CD4-positive, alpha-beta memory T cell (primary cell): ENCODE measurements around the gene MED9. TPM values are rescaled to one million over a fixed set of nuclear protein-coding genes. Genes with fewer than 3 reads are reported as not detected.
"Not testable (repeated sequence)": the region's sequence is repeated elsewhere in the genome, so short reads cannot be mapped to it uniquely, and the experiment has no call there.

Source experiments
- CTCF ChIA-PET: fragments of 350-600 bp; sonication (Branson Sonifier 250); formaldehyde crosslinking; loops from one replicate; lab custom pipeline; 2021; ENCODE audit warnings: inconsistent platforms; ENCODE audit not compliant: partially characterized antibody; lab: Charles Lee
- POLR2A ChIA-PET: fragments of 350-600 bp; sonication (Branson Sonifier 250); formaldehyde crosslinking; loops from one replicate; lab custom pipeline; 2021; ENCODE audit not compliant: partially characterized antibody; lab: Charles Lee
- DNase-seq, 5 donors: peaks; one replicate each; pipeline versions ENCODE4 v3.0.0 to v3.0.0-alpha.2; 2020 to 2022; ENCODE audit warnings: mixed read lengths in 1 of 5
- H3K27ac ChIP-seq: one replicate; pipeline ENCODE4 v1.7.0; 2013; ENCODE audit warnings: low read depth, low read length
- H3K27me3 ChIP-seq: 2 replicates; pipeline ENCODE4 v1.7.0; 2013; ENCODE audit warnings: mild to moderate bottlenecking, low read length, moderate library complexity; ENCODE audit not compliant: insufficient read depth
- H3K36me3 ChIP-seq: 2 replicates; pipeline ENCODE4 v1.7.0; 2013; ENCODE audit warnings: mild to moderate bottlenecking, low read length, moderate library complexity; ENCODE audit not compliant: insufficient read depth
- H3K4me1 ChIP-seq: 2 replicates; pipeline ENCODE4 v1.7.0; 2013; ENCODE audit warnings: mild to moderate bottlenecking, low read length, moderate library complexity; ENCODE audit not compliant: insufficient read depth
- H3K4me3 ChIP-seq, 2 donors: one replicate each; pipeline ENCODE4 v1.7.0; 2013; ENCODE audit warnings: low read length in 2 of 2, mild to moderate bottlenecking in 1 of 2
- H3K9me3 ChIP-seq, 2 donors: one replicate each; pipeline ENCODE4 v1.7.0; 2013; ENCODE audit warnings: low read length in 2 of 2, control low read depth in 1 of 2; ENCODE audit not compliant: control insufficient read depth in 1 of 2
- H3K27ac Mint-ChIP-seq, 7 donors: one replicate each; pipeline ENCODE4 v1.8.0; 2020 to 2021; ENCODE audit warnings: mixed read lengths in 7 of 7, mild to moderate bottlenecking in 6 of 7, inconsistent platforms in 3 of 7, moderate library complexity in 3 of 7
- H3K27me3 Mint-ChIP-seq, 2 donors: one replicate each; pipeline ENCODE4 v1.8.0; 2020 to 2021; ENCODE audit warnings: mixed read lengths in 2 of 2
- H3K36me3 Mint-ChIP-seq, 2 donors: one replicate each; pipeline ENCODE4 v1.8.0; 2020 to 2021; ENCODE audit warnings: mixed read lengths in 2 of 2, inconsistent platforms in 1 of 2, mild to moderate bottlenecking in 1 of 2
- H3K4me1 Mint-ChIP-seq, 4 donors: one replicate each; pipeline ENCODE4 v1.8.0; 2020 to 2021; ENCODE audit warnings: mixed read lengths in 4 of 4, mild to moderate bottlenecking in 1 of 4
- H3K4me3 Mint-ChIP-seq, 8 donors: one replicate each; pipeline ENCODE4 v1.8.0; 2020 to 2021; ENCODE audit warnings: mixed read lengths in 8 of 8, mild to moderate bottlenecking in 7 of 8, moderate library complexity in 6 of 8, inconsistent platforms in 3 of 8
- H3K9me3 Mint-ChIP-seq, 8 donors: one replicate each; pipeline ENCODE4 v1.8.0; 2020 to 2021; ENCODE audit warnings: mixed read lengths in 8 of 8, mild to moderate bottlenecking in 5 of 8, inconsistent platforms in 3 of 8, moderate library complexity in 1 of 8
- intact Hi-C: fragments of 100-400 bp; cut with micrococcal nuclease; formaldehyde crosslinking; loops from one replicate; pipeline ENCODE4 v1.15.1; 2023
- polyA plus RNA-seq, 2 donors: library from polyadenylated mRNA; unstranded; fragments of 300-500 nt; fragmentation: Illumina TruSeq; gene quantifications; one replicate each; pipeline ENCODE4 v1.2.3, GENCODE V29; 2021
- total RNA-seq, 2 experiments: library from RNA; stranded (reverse); gene quantifications; one replicate each; pipeline ENCODE4 v1.2.3, GENCODE V29; 2021

MED9 gene
- total and polyA plus RNA-seq, 4 experiments from 2014 or later: 9.3 to 18.9 (median 16.9) TPM

- H3K4me3 ChIP-seq, POLR2A ChIA-PET, H3K27ac ChIP-seq, H3K27me3 ChIP-seq, H3K9me3 ChIP-seq, H3K27ac Mint-ChIP-seq, H3K4me1 Mint-ChIP-seq, H3K4me3 Mint-ChIP-seq, intact Hi-C loops, DNase-seq, CTCF ChIA-PET, H3K9me3 Mint-ChIP-seq, H3K36me3 Mint-ChIP-seq, H3K4me1 ChIP-seq, H3K36me3 ChIP-seq: not testable (repeated sequence)
- H3K27me3 Mint-ChIP-seq: peaks cover 17 to 24% of the 10 kb centered on the region in 2 donors
Observed at GRCh38 chr17:17465878-17466277, 10.9 kb upstream of the MED9 start.

- intact Hi-C loops: no loop called here
- H3K36me3 Mint-ChIP-seq: no peaks in the 10 kb centered on the region
Observed at GRCh38 chr17:17466511-17466910, 10.3 kb upstream of the MED9 start.

GRCh38 chr17:17467016-17467415 is 9.8 kb upstream of the MED9 start:
- no peak for DNase-seq
- peaks cover 23 to 31% of the 10 kb centered on the region in 2 donors for H3K27me3 Mint-ChIP-seq
- no peak overlapping the region for H3K27ac ChIP-seq
- H3K4me3 Mint-ChIP-seq: no peak overlapping the region
- no peaks in the 10 kb centered on the region for H3K4me1 Mint-ChIP-seq
- H3K9me3 Mint-ChIP-seq: no peaks in the 10 kb centered on the region
- ChIA-PET CTCF (interaction anchor here (0.7 to 1.4 kb wide), 2 partner anchors 30 to 107 kb away, joined by 3 to 5 read pairs; partner anchors contain the start of gene RASD1), POLR2A (no interaction called here)
- intact Hi-C loops: no loop called here
- H3K9me3 ChIP-seq: no peaks in the 10 kb centered on the region
- no peaks in the 10 kb centered on the region for H3K36me3 ChIP-seq
- H3K4me3 ChIP-seq: no peak overlapping the region
- no peaks in the 10 kb centered on the region for H3K27me3 ChIP-seq
- no peaks in the 10 kb centered on the region for H3K4me1 ChIP-seq
- H3K36me3 Mint-ChIP-seq: no peaks in the 10 kb centered on the region
- no peak overlapping the region for H3K27ac Mint-ChIP-seq

More at GRCh38 chr17:17466511-17466910, 10.3 kb upstream of the MED9 start:
- Histone ChIP-seq H3K27ac (no peak overlapping the region), H3K4me1 (no peaks in the 10 kb centered on the region), H3K36me3 (no peaks in the 10 kb centered on the region), H3K4me3 (no peak overlapping the region), H3K27me3 (no peaks in the 10 kb centered on the region), H3K9me3 (no peaks in the 10 kb centered on the region)
- POLR2A ChIA-PET: no interaction called here
- no peaks in the 10 kb centered on the region for H3K9me3 Mint-ChIP-seq
- H3K27me3 Mint-ChIP-seq: peaks cover 23 to 29% of the 10 kb centered on the region in 2 donors
- DNase-seq: no peak
- no peaks in the 10 kb centered on the region for H3K4me1 Mint-ChIP-seq
- H3K4me3 Mint-ChIP-seq: no peak overlapping the region
- CTCF ChIA-PET: interaction anchor here (0.7 to 1.4 kb wide), 2 partner anchors 30 to 107 kb away, joined by 3 to 5 read pairs; partner anchors contain the start of gene RASD1
- H3K27ac Mint-ChIP-seq: no peak overlapping the region

GRCh38 chr17:17467720-17468119 is 9.1 kb upstream of the MED9 start:
- Mint-ChIP-seq H3K36me3 (no peaks in the 10 kb centered on the region), H3K27me3 (peaks cover 23 to 36% of the 10 kb centered on the region in 2 donors), H3K9me3 (no peaks in the 10 kb centered on the region), H3K4me3 (no peak overlapping the region), H3K27ac (no peak overlapping the region), H3K4me1 (no peaks in the 10 kb centered on the region)
- no peaks in the 10 kb centered on the region for H3K9me3 ChIP-seq
- no peaks in the 10 kb centered on the region for H3K36me3 ChIP-seq
- no peaks in the 10 kb centered on the region for H3K4me1 ChIP-seq
- no peak overlapping the region for H3K27ac ChIP-seq
- DNase-seq: no peak
- H3K27me3 ChIP-seq: no peaks in the 10 kb centered on the region
- POLR2A ChIA-PET: no interaction called here
- intact Hi-C loops: no loop called here
- CTCF ChIA-PET: interaction anchor here (1.4 kb wide), 1 partner anchor 29 kb away, joined by 5 read pairs; the partner anchor contains the start of gene RASD1
- no peak overlapping the region for H3K4me3 ChIP-seq

GRCh38 chr17:17468217-17469010 is 8.4 kb upstream of the MED9 start:
- Histone ChIP-seq H3K4me1 (no peaks in the 10 kb centered on the region), H3K27ac (no peak overlapping the region), H3K4me3 (no peak overlapping the region), H3K9me3 (no peaks in the 10 kb centered on the region), H3K36me3 (no peaks in the 10 kb centered on the region), H3K27me3 (no peaks in the 10 kb centered on the region)
- no peaks in the 10 kb centered on the region for H3K9me3 Mint-ChIP-seq
- no peak for DNase-seq
- H3K4me1 Mint-ChIP-seq: no peaks in the 10 kb centered on the region
- no peak overlapping the region for H3K27ac Mint-ChIP-seq
- CTCF ChIA-PET: no interaction called here
- no peaks in the 10 kb centered on the region for H3K36me3 Mint-ChIP-seq
- POLR2A ChIA-PET: no interaction called here
- intact Hi-C loops: no loop called here
- H3K27me3 Mint-ChIP-seq: peaks cover 26 to 43% of the 10 kb centered on the region in 2 donors
- H3K4me3 Mint-ChIP-seq: no peak overlapping the region

GRCh38 chr17:17469358-17469757 is 7.4 kb upstream of the MED9 start:
- POLR2A ChIA-PET: no interaction called here
- Histone ChIP-seq H3K9me3 (no peaks in the 10 kb centered on the region), H3K27ac (no peak overlapping the region), H3K4me3 (no peak overlapping the region), H3K4me1 (no peaks in the 10 kb centered on the region), H3K36me3 (no peaks in the 10 kb centered on the region), H3K27me3 (no peaks in the 10 kb centered on the region)
- Mint-ChIP-seq H3K4me1 (no peaks in the 10 kb centered on the region), H3K9me3 (no peaks in the 10 kb centered on the region), H3K27me3 (peaks cover 24 to 40% of the 10 kb centered on the region in 2 donors), H3K4me3 (no peak overlapping the region), H3K27ac (no peak overlapping the region), H3K36me3 (no peaks in the 10 kb centered on the region)
- intact Hi-C loops: no loop called here
- CTCF ChIA-PET: no interaction called here
- DNase-seq: no peak

- H3K36me3 ChIP-seq: no peaks in the 10 kb centered on the region
- H3K27ac Mint-ChIP-seq: no peak overlapping the region
- no peak overlapping the region for H3K4me3 Mint-ChIP-seq
- H3K27ac ChIP-seq: no peak overlapping the region
- no peaks in the 10 kb centered on the region for H3K4me1 Mint-ChIP-seq
- POLR2A ChIA-PET: no interaction called here
- no peak for DNase-seq
- H3K27me3 Mint-ChIP-seq: peaks cover 19 to 34% of the 10 kb centered on the region in 2 donors
- H3K36me3 Mint-ChIP-seq: no peaks in the 10 kb centered on the region
- no peak overlapping the region for H3K4me3 ChIP-seq
- intact Hi-C loops: no loop called here
- no peaks in the 10 kb centered on the region for H3K4me1 ChIP-seq
- H3K9me3 Mint-ChIP-seq: no peaks in the 10 kb centered on the region
- no peaks in the 10 kb centered on the region for H3K9me3 ChIP-seq
- CTCF ChIA-PET: interaction anchor here (1.4 kb wide), 1 partner anchor 173 kb away, joined by 3 read pairs; no protein-coding TSS in a partner anchor
- H3K27me3 ChIP-seq: no peaks in the 10 kb centered on the region
Observed at GRCh38 chr17:17469996-17470395, 6.8 kb upstream of the MED9 start.
